IMR-90 (cell line): ENCODE data around the gene CSNK1D. TPM values are rescaled to one million over a fixed set of nuclear protein-coding genes. Genes with fewer than 3 reads are reported as not detected.

Source experiments
- ATAC-seq: fragments of 200-7000 bp; cut with Tn5 transposase; 2 replicates; pipeline ENCODE4 v1.9.1; 2020; ENCODE audit warnings: low read depth, mild to moderate bottlenecking, moderate library complexity
- BruUV-seq: library from RNA; stranded (reverse); fragments of 400-500 nt; replicated peaks from 2 replicates; lab custom pipeline; 2021; lab: Mats Ljungman, UMichigan
- CTCF ChIA-PET: fragments of 300-600 bp; formaldehyde crosslinking; extraction: SDS; loops from one replicate; lab custom pipeline; 2021; ENCODE audit warnings: antibody characterized with exemption; lab: Yijun Ruan, JAX
- POLR2A ChIA-PET: fragments of 300-600 bp; sonication (Branson Sonifier 250); formaldehyde crosslinking; loops from one replicate; lab custom pipeline; 2022; ENCODE audit warnings: antibody characterized with exemption; ENCODE audit not compliant: unreplicated experiment; lab: Charles Lee
- DNase-seq: peaks from one replicate; pipeline ENCODE4 v3.0.0; 2013
- H2AFZ ChIP-seq: replicated peaks from 2 replicates; pipeline ENCODE3; 2013; ENCODE audit warnings: low read length, mild to moderate bottlenecking; ENCODE audit not compliant: poor library complexity
- H2AK5ac ChIP-seq: 2 replicates; pipeline ENCODE4 v1.6.1; 2013; ENCODE audit warnings: low read depth, low read length, inconsistent platforms
- H2AK9ac ChIP-seq: replicated peaks from 2 replicates; pipeline ENCODE3; 2013; ENCODE audit warnings: mild to moderate bottlenecking, low read depth, low read length, moderate library complexity; ENCODE audit not compliant: poor library complexity
- H2BK120ac ChIP-seq: 2 replicates; pipeline ENCODE4 v1.6.1; 2013; ENCODE audit warnings: low read depth, low read length, inconsistent platforms
- H2BK15ac ChIP-seq: 3 replicates; pipeline ENCODE4 v1.6.1; 2013; ENCODE audit warnings: low read depth, low read length, inconsistent platforms
- H2BK20ac ChIP-seq: 2 replicates; pipeline ENCODE4 v1.6.1; 2013; ENCODE audit warnings: low read depth, mild to moderate bottlenecking, inconsistent platforms, low read length, moderate library complexity
- H2BK5ac ChIP-seq: 2 replicates; pipeline ENCODE4 v1.6.1; 2013; ENCODE audit warnings: mild to moderate bottlenecking, low read depth, low read length, inconsistent platforms; ENCODE audit not compliant: poor library complexity, severe bottlenecking
- H3K14ac ChIP-seq: replicated peaks from 2 replicates; pipeline ENCODE4 v1.6.1; 2013; ENCODE audit warnings: low read depth, low read length, inconsistent platforms
- H3K18ac ChIP-seq: 2 replicates; pipeline ENCODE4 v1.6.1; 2013; ENCODE audit warnings: low read depth, low read length, control low read depth
- H3K23ac ChIP-seq: 2 replicates; pipeline ENCODE4 v1.6.1; 2013; ENCODE audit warnings: low read depth, low read length, inconsistent platforms
- H3K27ac ChIP-seq: 2 replicates; pipeline ENCODE4 v1.5.1; 2013; ENCODE audit warnings: mild to moderate bottlenecking, control low read depth, low read length; ENCODE audit not compliant: insufficient read depth
- H3K27me3 ChIP-seq: 2 replicates; pipeline ENCODE4 v1.6.1; 2013; ENCODE audit warnings: low read length; ENCODE audit not compliant: control insufficient read depth, insufficient read depth
- H3K36me3 ChIP-seq: 2 replicates; pipeline ENCODE4 v1.6.1; 2013; ENCODE audit warnings: low read length, mixed read lengths; ENCODE audit not compliant: control insufficient read depth, insufficient read depth
- H3K4ac ChIP-seq: 2 replicates; pipeline ENCODE4 v1.6.1; 2013; ENCODE audit warnings: low read depth, low read length, inconsistent platforms
- H3K4me1 ChIP-seq: 2 replicates; pipeline ENCODE4 v1.6.1; 2013; ENCODE audit warnings: low read length, mixed read lengths; ENCODE audit not compliant: control insufficient read depth, insufficient read depth
- H3K4me2 ChIP-seq: 2 replicates; pipeline ENCODE4 v1.6.1; 2013; ENCODE audit warnings: low read depth, mild to moderate bottlenecking, control low read depth, low read length, moderate library complexity
- H3K4me3 ChIP-seq: 2 replicates; pipeline ENCODE4 v1.5.1; 2013; ENCODE audit warnings: low read depth, mild to moderate bottlenecking, control low read depth, low read length, moderate library complexity; ENCODE audit not compliant: insufficient read depth
- H3K56ac ChIP-seq: 2 replicates; pipeline ENCODE4 v1.6.1; 2013; ENCODE audit warnings: low read length, inconsistent platforms; ENCODE audit not compliant: insufficient read depth; ENCODE audit errors: extremely low read depth
- H3K79me1 ChIP-seq, 2 experiments: 2 replicates each; pipeline ENCODE4 v1.6.1; 2013; ENCODE audit warnings: low read length in 2 of 2, inconsistent platforms in 1 of 2, low read depth in 1 of 2
- H3K9ac ChIP-seq: 2 replicates; pipeline ENCODE4 v1.6.1; 2013; ENCODE audit warnings: low read depth, low read length, control low read depth
- H3K9me1 ChIP-seq: 2 replicates; pipeline ENCODE4 v1.6.1; 2013; ENCODE audit warnings: low read length, inconsistent platforms; ENCODE audit not compliant: insufficient read depth
- H3K9me3 ChIP-seq: 2 replicates; pipeline ENCODE4 v1.6.1; 2013; ENCODE audit warnings: low read length; ENCODE audit not compliant: control insufficient read depth, insufficient read depth
- H4K20me1 ChIP-seq: 2 replicates; pipeline ENCODE4 v1.6.1; 2013; ENCODE audit warnings: low read length, inconsistent platforms; ENCODE audit not compliant: insufficient read depth
- H4K5ac ChIP-seq: 2 replicates; pipeline ENCODE4 v1.6.1; 2013; ENCODE audit warnings: mild to moderate bottlenecking, low read depth, low read length, control low read depth
- H4K8ac ChIP-seq, 2 experiments: 2 replicates each; pipeline ENCODE4 v1.6.1; 2013; ENCODE audit warnings: low read depth in 2 of 2, low read length in 2 of 2, control low read depth in 1 of 2, inconsistent platforms in 1 of 2
- H4K91ac ChIP-seq: 2 replicates; pipeline ENCODE4 v1.6.1; 2013; ENCODE audit warnings: low read depth, low read length, inconsistent platforms; ENCODE audit not compliant: insufficient read depth
- BHLHE40 ChIP-seq: fragments of 150-350 bp; IDR thresholded peaks from 2 replicates; pipeline ENCODE4 v1.6.1; 2016; ENCODE audit warnings: mild to moderate bottlenecking, low read depth, low read length
- CEBPB ChIP-seq: IDR thresholded peaks from 2 replicates; pipeline ENCODE4 v1.6.1; 2012; ENCODE audit warnings: low read depth, low read length, improper control_type of control experiment
- CHD1 ChIP-seq: IDR thresholded peaks from 2 replicates; pipeline ENCODE4 v1.6.1; 2012; ENCODE audit warnings: low read depth, low read length, improper control_type of control experiment
- CTCF ChIP-seq: conservative IDR thresholded peaks from 2 replicates; pipeline ENCODE4 v1.5.1; 2012; ENCODE audit warnings: mild to moderate bottlenecking, low read depth, low read length, improper control_type of control experiment
- ELK1 ChIP-seq: fragments of 150-350 bp; IDR thresholded peaks from 2 replicates; pipeline ENCODE4 v1.6.1; 2016; ENCODE audit warnings: low read depth, mild to moderate bottlenecking, low read length, moderate library complexity, borderline replicate concordance
- FOS ChIP-seq: fragments of 150-350 bp; IDR thresholded peaks from 2 replicates; pipeline ENCODE4 v1.6.1; 2016; ENCODE audit warnings: low read depth, low read length
- MAZ ChIP-seq: IDR thresholded peaks from 2 replicates; pipeline ENCODE4 v1.6.1; 2012; ENCODE audit warnings: low read depth, mild to moderate bottlenecking, low read length, improper control_type of control experiment, moderate library complexity, borderline replicate concordance
- MXI1 ChIP-seq: IDR thresholded peaks from 2 replicates; pipeline ENCODE4 v1.6.1; 2012; ENCODE audit warnings: low read depth, mild to moderate bottlenecking, low read length, moderate library complexity, borderline replicate concordance
- NFE2L2 ChIP-seq: fragments of 150-350 bp; IDR thresholded peaks from 2 replicates; pipeline ENCODE4 v1.6.1; 2016; ENCODE audit warnings: low read depth, mild to moderate bottlenecking, low read length
- POLR2A ChIP-seq: IDR thresholded peaks from 2 replicates; pipeline ENCODE4 v1.6.1; 2012; ENCODE audit warnings: mild to moderate bottlenecking, low read depth, low read length
- RAD21 ChIP-seq: IDR thresholded peaks from 2 replicates; pipeline ENCODE4 v1.6.1; 2012; ENCODE audit warnings: low read length, improper control_type of control experiment
- RCOR1 ChIP-seq: IDR thresholded peaks from 2 replicates; pipeline ENCODE4 v1.6.1; 2012; ENCODE audit warnings: mild to moderate bottlenecking, low read length, improper control_type of control experiment; ENCODE audit not compliant: insufficient replicate concordance
- RFX5 ChIP-seq: IDR thresholded peaks from 2 replicates; pipeline ENCODE4 v1.8.0; 2012; ENCODE audit warnings: low read depth, mild to moderate bottlenecking, low read length, moderate library complexity
- USF2 ChIP-seq: fragments of 150-350 bp; IDR thresholded peaks from 2 replicates; pipeline ENCODE4 v1.6.1; 2017; ENCODE audit warnings: mild to moderate bottlenecking, antibody characterized with exemption, low read length, low read depth
- WGBS, 2 experiments: methylation state at CpG; one replicate each; pipeline versions ENCODE4 v1.1.5 to v1.1.7; 2013; ENCODE audit warnings: missing lambda C conversion rate in 2 of 2; ENCODE audit not compliant: insufficient read length in 1 of 2; ENCODE audit errors: extremely low coverage in 2 of 2; 5-methylcytosine and 5-hydroxymethylcytosine counted together
- dilution Hi-C: fragments of 300-500 bp; cut with HindIII; formaldehyde crosslinking; loops from one replicate; pipeline ENCODE4 v1.14.3; 2018; ENCODE audit warnings: low sequenced_read_pairs; ENCODE audit not compliant: unreplicated experiment
- in situ Hi-C: fragments of 300-500 bp; cut with MboI; formaldehyde crosslinking; loops from 3 replicates; pipeline ENCODE4 v1.14.3; 2019; ENCODE audit warnings: low sequenced_read_pairs, inconsistent platforms, mixed read lengths
- intact Hi-C: fragments of 100-400 bp; cut with micrococcal nuclease; formaldehyde crosslinking; loops from 2 replicates; pipeline ENCODE4 v1.10.0; 2022
- polyA plus RNA-seq, 3 experiments: library from polyadenylated mRNA; depleted of rRNA; stranded (reverse); fragments of >200 nt; gene quantifications; 2 replicates each; pipeline ENCODE4 v1.2.3, GENCODE V29; 2012; ENCODE audit warnings: low replicate concordance in 1 of 3
- total RNA-seq: library from RNA; depleted of rRNA; stranded (reverse); fragments of >200 nt; gene quantifications from 2 replicates; pipeline ENCODE4 v1.2.3, GENCODE V29; 2012

The CSNK1D gene
- total and polyA plus RNA-seq, 2 of the 4 experiments (the other 2 are of a cell fraction), result 47.1 to 186 TPM

- H3K18ac ChIP-seq, result no peak overlapping the region
- H3K27me3 ChIP-seq, result no peaks in the 10 kb centered on the region
- H2BK5ac ChIP-seq, result no peak overlapping the region
- no peak overlapping the region for H2BK120ac ChIP-seq
- TF ChIP-seq CTCF (no peak), POLR2A (no peak), RCOR1 (no peak), ELK1 (no peak), RFX5 (no peak), BHLHE40 (no peak), MXI1 (no peak), RAD21 (no peak), FOS (no peak), CEBPB (no peak), NFE2L2 (no peak), CHD1 (no peak), MAZ (no peak), USF2 (no peak)
- ChIA-PET CTCF (no interaction called here), POLR2A (no interaction called here)
- no peak overlapping the region for H2AK5ac ChIP-seq
- no peak overlapping the region for H3K4me2 ChIP-seq
- H3K4ac ChIP-seq, result no peak overlapping the region
- no peak overlapping the region for H3K4me3 ChIP-seq
- no peak overlapping the region; the same call in 1 of the 2 replicates for H3K27ac ChIP-seq
- no peak overlapping the region for H2BK20ac ChIP-seq
- dilution Hi-C loops (no loop called here), in situ Hi-C loops (no loop called here), intact Hi-C loops (no loop called here)
- no peak overlapping the region for H2BK15ac ChIP-seq
- no peak for DNase-seq
- no peaks in the 10 kb centered on the region for H3K9me3 ChIP-seq
- no TSS peak for BruUV-seq
- H3K36me3 ChIP-seq, result peaks cover 85% of the 10 kb centered on the region
- no peak overlapping the region for H4K5ac ChIP-seq
- 95% methylated on average over 13 of the region's 25 CpGs; no CpG with 5 or more reads in 1 of the 2 experiments for WGBS, 2 experiments
- no peak overlapping the region for H2AK9ac ChIP-seq
- H3K9ac ChIP-seq, result no peak overlapping the region
- H2AFZ ChIP-seq, result no peak overlapping the region
- no peak overlapping the region for H3K23ac ChIP-seq
- no peak for ATAC-seq
- H3K14ac ChIP-seq, result no peak overlapping the region
- H3K9me1 ChIP-seq, result no peaks in the 10 kb centered on the region
- H3K4me1 ChIP-seq, result peaks cover 4% of the 10 kb centered on the region; the same call in 1 of the 2 replicates
- H3K56ac ChIP-seq, result no peak overlapping the region
- no peak overlapping the region for H4K8ac ChIP-seq
- no peak overlapping the region for H4K91ac ChIP-seq
- peaks cover 27 to 84% of the 10 kb centered on the region in 2 experiments for H3K79me1 ChIP-seq
- peaks cover 85% of the 10 kb centered on the region for H4K20me1 ChIP-seq
These were observed 22.5 kb downstream of the CSNK1D start for GRCh38 chr17:82250868-82251500.
